ENCODE data around the gene NR6A1. TPM values are rescaled to one million over a fixed set of nuclear protein-coding genes. Genes with fewer than 3 reads are reported as not detected.
A peak's percentile ranks its signal among the peaks of the same experiment; 100 is the strongest.

NR6A1 gene
- total RNA-seq, 4 donors from 2014 or later, result 1.7 to 8.4 (median 5.5) TPM

- H3K9me3 ChIP-seq, result no peaks in the 10 kb centered on the region
- WGBS, 2 donors, result 33 to 34% methylated on average over 5 of the region's 5 CpGs
- peaks cover 0 to 41% (median 10%) of the 10 kb centered on the region in 4 donors for H3K4me1 ChIP-seq
- H3K27me3 ChIP-seq, result no peaks in the 10 kb centered on the region
- DNase-seq (ENCODE audit: low spot score in 2 of 2), result no peak
- H3K4me3 ChIP-seq, result no peak overlapping the region
- H3K36me3 ChIP-seq, result no peaks in the 10 kb centered on the region
- TF ChIP-seq POLR2A (IDR thresholded peaks at IDR 0.05), result no peak
- H3K27ac ChIP-seq, result peak overlapping the region in 2 of 4 donors; percentile 53 to 56
Measured at GRCh38 chr9:124721109-124721906, 49.8 kb downstream of the NR6A1 start.

GRCh38 chr9:124720429-124721108, 50.5 kb downstream of the NR6A1 start:
- no peak for DNase-seq (ENCODE audit: low spot score in 2 of 2)
- no peaks in the 10 kb centered on the region for H3K27me3 ChIP-seq
- H3K9me3 ChIP-seq, result no peaks in the 10 kb centered on the region
- H3K27ac ChIP-seq, result peak overlapping the region in 2 of 4 donors; percentile 24 to 53
- no peak overlapping the region for H3K4me3 ChIP-seq
- TF ChIP-seq CTCF (IDR thresholded peaks at IDR 0.05) (no peak), POLR2A (IDR thresholded peaks at IDR 0.05) (no peak), EP300 (IDR thresholded peaks at IDR 0.05) (no peak)
- 60 to 64% methylated on average over 3 of the region's 3 CpGs for WGBS, 2 donors
- H3K4me1 ChIP-seq, result peaks cover 0 to 39% (median 10%) of the 10 kb centered on the region in 4 donors
- no peaks in the 10 kb centered on the region for H3K36me3 ChIP-seq

- Histone ChIP-seq H3K4me1 (peaks cover 0 to 23% (median 10%) of the 10 kb centered on the region in 4 donors), H3K27ac (no peak overlapping the region), H3K4me3 (no peak overlapping the region), H3K36me3 (no peaks in the 10 kb centered on the region), H3K9me3 (no peaks in the 10 kb centered on the region), H3K27me3 (no peaks in the 10 kb centered on the region)
- no peak for DNase-seq (ENCODE audit: low spot score in 2 of 2)
- no peak for TF ChIP-seq POLR2A (IDR thresholded peaks at IDR 0.05)
- TF ChIP-seq EP300 (IDR thresholded peaks at IDR 0.05), result no peak
- TF ChIP-seq CTCF (IDR thresholded peaks at IDR 0.05), result no peak
- 88 to 92% methylated on average over 6 of the region's 6 CpGs for WGBS, 2 donors
Measured at GRCh38 chr9:124718928-124719327, 52.2 kb downstream of the NR6A1 start.

GRCh38 chr9:124717597-124717996, 53.5 kb downstream of the NR6A1 start:
- TF ChIP-seq EP300 (IDR thresholded peaks at IDR 0.05) (no peak), CTCF (IDR thresholded peaks at IDR 0.05) (no peak), POLR2A (IDR thresholded peaks at IDR 0.05) (no peak)
- Histone ChIP-seq H3K4me3 (no peak overlapping the region), H3K4me1 (peaks cover 0 to 20% (median 10%) of the 10 kb centered on the region in 4 donors), H3K27me3 (no peaks in the 10 kb centered on the region), H3K9me3 (no peaks in the 10 kb centered on the region), H3K27ac (no peak overlapping the region), H3K36me3 (no peaks in the 10 kb centered on the region)
- no peak for DNase-seq (ENCODE audit: low spot score in 2 of 2)
- 98% methylated on average over 2 of the region's 2 CpGs for WGBS, 2 donors

GRCh38 chr9:124716808-124717207, 54.3 kb downstream of the NR6A1 start:
- no peak overlapping the region for H3K4me3 ChIP-seq
- WGBS, 2 donors, result 93% methylated on average over 6 of the region's 6 CpGs
- no peaks in the 10 kb centered on the region for H3K27me3 ChIP-seq
- no peaks in the 10 kb centered on the region for H3K9me3 ChIP-seq
- no peak for TF ChIP-seq CTCF (IDR thresholded peaks at IDR 0.05)
- no peak for TF ChIP-seq EP300 (IDR thresholded peaks at IDR 0.05)
- TF ChIP-seq POLR2A (IDR thresholded peaks at IDR 0.05), result no peak
- H3K27ac ChIP-seq, result no peak overlapping the region
- no peak for DNase-seq (ENCODE audit: low spot score in 2 of 2)
- no peaks in the 10 kb centered on the region for H3K36me3 ChIP-seq
- H3K4me1 ChIP-seq, result peaks cover 0 to 19% (median 10%) of the 10 kb centered on the region in 4 donors
